Urinary bladder (tissue), 4 donors: ENCODE data around the gene WNT3A. TPM values are rescaled to one million over a fixed set of nuclear protein-coding genes. Genes with fewer than 3 reads are reported as not detected.

ENCODE experiments used
- DNase-seq: peaks from one replicate; pipeline ENCODE4 v3.0.0-alpha.2; 2015; ENCODE audit errors: extremely low spot score
- H3K27ac ChIP-seq: one replicate; pipeline ENCODE4 v1.5.1; 2013; ENCODE audit warnings: low read depth, mild to moderate bottlenecking, moderate library complexity
- H3K36me3 ChIP-seq: one replicate; pipeline ENCODE4 v1.6.1; 2013; ENCODE audit warnings: mild to moderate bottlenecking, moderate library complexity; ENCODE audit not compliant: insufficient read depth
- H3K4me1 ChIP-seq: one replicate; pipeline ENCODE4 v1.6.1; 2013; ENCODE audit warnings: mild to moderate bottlenecking, moderate library complexity; ENCODE audit not compliant: insufficient read depth
- H3K4me3 ChIP-seq: one replicate; pipeline ENCODE4 v1.5.1; 2013; ENCODE audit warnings: low read depth, low read length
- WGBS: extraction: QIAGEN DNeasy Blood & Tissue Kit; methylation state at CpG from one replicate; pipeline ENCODE4 v1.1.7; 2013; 5-methylcytosine and 5-hydroxymethylcytosine counted together
- polyA plus RNA-seq: library from polyadenylated mRNA; stranded (reverse); fragments of 200-250 nt; gene quantifications from one replicate; pipeline ENCODE4 v1.2.3, GENCODE V29; 2013
- small RNA-seq: library from RNA; depleted of rRNA; stranded (forward); fragments of <200 nt; gene quantifications from one replicate; pipeline ENCODE3, GENCODE V24; 2014
- total RNA-seq: library from RNA; depleted of rRNA; stranded (reverse); fragments of >200 nt; gene quantifications from one replicate; pipeline ENCODE4 v1.2.3, GENCODE V29; 2014
- donor health status: healthy with polysubstance abuse.
- donor health status: healthy.

WNT3A gene
- total and polyA plus RNA-seq, 2 donors = not detected

- Histone ChIP-seq H3K27ac (no peak overlapping the region), H3K36me3 (no peaks in the 10 kb centered on the region), H3K4me1 (no peaks in the 10 kb centered on the region), H3K4me3 (no peak overlapping the region)
- no peak for DNase-seq
- WGBS = 76% methylated on average over 8 of the region's 8 CpGs
Measured at GRCh38 chr1:228105996-228106799, 99.4 kb downstream of the WNT3A start.

- DNase-seq = no peak
- Histone ChIP-seq H3K27ac (no peak overlapping the region), H3K4me1 (no peaks in the 10 kb centered on the region), H3K4me3 (no peak overlapping the region), H3K36me3 (no peaks in the 10 kb centered on the region)
- WGBS = 82% methylated on average over 9 of the region's 9 CpGs
Measured at GRCh38 chr1:228106800-228107054, 99.9 kb downstream of the WNT3A start.

DNA sequence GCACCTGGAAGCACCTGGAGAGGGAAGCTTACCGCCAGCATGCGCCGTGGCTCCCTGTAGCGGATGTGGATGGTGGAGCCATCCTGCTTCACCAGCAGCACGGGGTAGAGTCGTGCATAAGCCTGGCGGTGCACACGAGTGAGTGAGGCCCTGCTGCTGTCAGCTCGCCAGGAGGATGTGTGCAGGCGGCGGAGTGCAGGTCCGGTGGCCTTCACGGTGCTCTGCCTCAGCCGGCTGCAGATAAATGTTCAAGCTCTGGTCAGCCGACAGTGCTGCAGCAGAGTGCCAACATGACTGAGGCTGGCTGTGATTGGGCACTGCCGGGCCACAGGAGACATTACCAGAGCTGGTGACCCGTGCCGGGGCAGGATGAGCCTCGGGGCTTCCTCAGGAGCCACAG is 100.8 kb downstream of the WNT3A start:
- WGBS = 89% methylated on average over 19 of the region's 19 CpGs
- DNase-seq = no peak
- Histone ChIP-seq H3K36me3 (no peaks in the 10 kb centered on the region), H3K4me1 (no peaks in the 10 kb centered on the region), H3K27ac (no peak overlapping the region), H3K4me3 (no peak overlapping the region)

DNA sequence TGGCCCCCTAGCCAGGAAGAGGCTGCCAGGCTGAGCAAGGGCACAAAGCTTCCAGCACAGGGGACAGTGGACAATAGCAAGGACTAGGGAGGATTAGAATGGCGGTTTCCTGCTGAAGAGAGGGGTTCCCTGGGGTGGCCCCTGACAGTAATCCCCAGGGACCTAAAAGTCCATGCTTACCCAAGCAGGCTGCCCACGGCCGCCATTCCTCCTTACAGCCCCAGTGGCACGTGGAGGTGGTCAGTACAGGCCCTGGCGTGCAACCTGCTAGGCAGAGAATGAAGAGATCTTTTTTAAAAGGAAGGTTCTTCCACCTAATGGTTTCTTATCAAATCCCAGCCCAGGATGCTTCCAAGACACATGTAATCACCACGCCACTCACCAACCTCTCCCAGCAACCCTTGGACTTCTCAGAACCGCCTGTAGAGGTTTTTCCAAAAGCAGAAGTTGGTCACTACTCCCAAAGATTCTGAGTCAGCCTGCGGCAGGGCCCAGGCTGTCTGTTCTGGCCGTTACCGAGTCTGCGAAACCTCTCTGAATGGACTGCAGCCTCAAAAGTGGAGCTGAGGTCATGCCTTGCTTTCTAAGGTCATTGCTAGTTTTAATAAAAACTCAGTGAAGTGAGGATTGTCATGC is 101.4 kb downstream of the WNT3A start:
- H3K4me1 ChIP-seq = no peaks in the 10 kb centered on the region
- H3K4me3 ChIP-seq = peak overlapping the region; percentile 58
- 79% methylated on average over 11 of the region's 11 CpGs for WGBS
- no peaks in the 10 kb centered on the region for H3K36me3 ChIP-seq
- no peak overlapping the region for H3K27ac ChIP-seq
- no peak for DNase-seq

DNA sequence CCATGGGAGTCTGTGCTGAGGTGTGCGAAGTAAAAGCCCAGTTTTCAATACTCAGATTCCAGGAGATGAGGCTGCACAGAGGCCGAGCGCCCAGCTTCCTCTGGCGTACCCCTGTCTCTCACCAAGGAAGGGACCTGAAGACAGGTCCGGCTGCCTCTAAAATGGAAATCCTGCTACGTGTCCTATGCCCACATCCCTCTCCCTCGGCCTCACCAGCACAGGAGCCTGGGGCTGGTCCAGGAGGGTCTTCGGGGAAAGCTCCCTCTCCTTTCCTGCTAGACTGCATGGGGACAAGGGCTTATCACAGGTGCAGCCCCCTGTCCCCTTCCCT is 101.9 kb downstream of the WNT3A start:
- WGBS = 2% methylated on average over 8 of the region's 8 CpGs
- Histone ChIP-seq H3K27ac (peak overlapping the region; percentile 77), H3K4me1 (no peaks in the 10 kb centered on the region), H3K36me3 (no peaks in the 10 kb centered on the region), H3K4me3 (peak overlapping the region; percentile 58)
- DNase-seq = no peak

- H3K4me1 ChIP-seq = no peaks in the 10 kb centered on the region
- under 1% methylated on average over 66 of the region's 66 CpGs for WGBS
- H3K4me3 ChIP-seq = peak within 1 kb of the TSS; percentile 58
- peak within 1 kb of the TSS; percentile 86 for H3K27ac ChIP-seq
- no peaks in the 10 kb centered on the region for H3K36me3 ChIP-seq
- DNase-seq = peak; percentile 92
Measured at GRCh38 chr1:228109073-228109961, 102.5 kb downstream of the WNT3A start, which contains the start of gene MRPL55. TSS of gene MRPL55 (minus strand) at chr1:228109299. CDS start at chr1:228108260, 1,039 bp downstream.

GRCh38 chr1:228109962-228110488 is 103.2 kb downstream of the WNT3A start:
- DNase-seq = no peak
- 16% methylated on average over 15 of the region's 15 CpGs for WGBS
- peak overlapping the region; percentile 58 for H3K4me3 ChIP-seq
- no peaks in the 10 kb centered on the region for H3K36me3 ChIP-seq
- H3K4me1 ChIP-seq = no peaks in the 10 kb centered on the region
- H3K27ac ChIP-seq = peak overlapping the region; percentile 86

DNA sequence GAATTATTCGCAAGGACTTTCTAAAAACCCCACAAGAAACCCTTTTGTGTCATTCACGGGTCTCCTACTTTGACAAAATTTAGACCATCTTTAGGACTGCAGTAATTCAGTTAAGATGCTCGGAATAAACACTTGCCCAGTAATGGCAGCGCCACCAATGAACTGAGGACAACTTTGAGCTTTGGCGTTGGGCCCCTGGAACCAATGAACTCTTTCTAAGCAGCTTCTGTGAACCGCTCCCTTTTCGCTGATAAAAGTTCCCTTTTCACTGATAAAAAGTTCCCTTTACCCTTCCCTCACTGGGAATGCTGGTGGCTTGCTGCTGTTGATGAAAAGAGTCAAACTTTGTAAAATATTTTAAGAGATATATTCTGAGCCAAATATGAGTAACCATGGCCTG is 103.8 kb downstream of the WNT3A start:
- Histone ChIP-seq H3K27ac (no peak overlapping the region), H3K4me1 (no peaks in the 10 kb centered on the region), H3K36me3 (no peaks in the 10 kb centered on the region), H3K4me3 (no peak overlapping the region)
- no peak for DNase-seq
- 83% methylated on average over 7 of the region's 7 CpGs for WGBS

Small RNA genes lying within 50 kb of the gene (small RNA-seq; reads per million reads assigned to genes)
- gene SEPT14P17 = not detected

Other genes starting within 250 kb of the WNT3A start
- gene PRSS38, start 191.3 kb upstream of the WNT3A start, total RNA-seq = not detected
- not detected for gene PRSS38, start 191.3 kb upstream of the WNT3A start, polyA plus RNA-seq
- gene WNT9A, start 59.1 kb upstream of the WNT3A start, total RNA-seq = 2.7 TPM
- gene WNT9A, start 59.1 kb upstream of the WNT3A start, polyA plus RNA-seq = 9.4 TPM
- 112 TPM for gene ARF1, start 75.7 kb downstream of the WNT3A start, total RNA-seq
- gene ARF1, start 75.7 kb downstream of the WNT3A start, polyA plus RNA-seq = 462 TPM
- gene C1orf35, start 96.3 kb downstream of the WNT3A start, total RNA-seq = 4.3 TPM
- gene C1orf35, start 96.3 kb downstream of the WNT3A start, polyA plus RNA-seq = 25.7 TPM
- gene MRPL55, start 102.3 kb downstream of the WNT3A start, total RNA-seq = 22.5 TPM
- gene MRPL55, start 102.3 kb downstream of the WNT3A start, polyA plus RNA-seq = 109 TPM
- 103 TPM for gene GUK1, start 133.3 kb downstream of the WNT3A start, total RNA-seq
- 492 TPM for gene GUK1, start 133.3 kb downstream of the WNT3A start, polyA plus RNA-seq
- 4.0 TPM for gene GJC2, start 142.9 kb downstream of the WNT3A start, total RNA-seq
- gene GJC2, start 142.9 kb downstream of the WNT3A start, polyA plus RNA-seq = 5.4 TPM
- 5.4 TPM for gene IBA57, start 158.8 kb downstream of the WNT3A start, total RNA-seq
- 6.6 TPM for gene IBA57, start 158.8 kb downstream of the WNT3A start, polyA plus RNA-seq
- 29.1 TPM for gene OBSCN, start 201.0 kb downstream of the WNT3A start, total RNA-seq
- gene OBSCN, start 201.0 kb downstream of the WNT3A start, polyA plus RNA-seq = 8.4 TPM